ENCODE results near the gene TMUB1. TPM values are rescaled to one million over a fixed set of nuclear protein-coding genes. Genes with fewer than 3 reads are reported as not detected.

Gene TMUB1
- total and polyA plus RNA-seq, 12 donors, result 18.5 to 88.2 (median 26.1) TPM

DNA sequence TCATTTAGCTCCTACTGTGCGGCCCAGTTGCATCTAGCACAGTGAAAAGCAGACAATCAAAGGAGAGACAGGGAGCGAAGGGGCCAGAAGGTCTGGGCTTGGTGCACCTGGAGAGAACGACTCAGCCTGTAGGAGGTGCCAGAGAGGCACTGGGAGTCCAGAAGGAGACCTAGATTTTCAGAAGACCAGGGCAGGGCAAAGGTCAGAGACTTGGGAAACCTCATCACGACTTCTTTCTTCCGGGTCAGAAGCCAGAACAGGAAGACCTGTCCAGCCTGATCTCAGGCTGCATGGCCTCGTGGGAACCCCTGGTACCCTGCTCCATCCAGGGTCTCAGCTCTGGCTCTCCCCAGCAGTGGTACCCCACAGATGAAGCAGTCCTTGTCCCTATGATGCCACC is 8.1 kb upstream of the TMUB1 start:
- peak overlapping the region in 2 of 10 donors; percentile 93 to 94 for H3K27ac ChIP-seq
- TF ChIP-seq, protein P1, sequence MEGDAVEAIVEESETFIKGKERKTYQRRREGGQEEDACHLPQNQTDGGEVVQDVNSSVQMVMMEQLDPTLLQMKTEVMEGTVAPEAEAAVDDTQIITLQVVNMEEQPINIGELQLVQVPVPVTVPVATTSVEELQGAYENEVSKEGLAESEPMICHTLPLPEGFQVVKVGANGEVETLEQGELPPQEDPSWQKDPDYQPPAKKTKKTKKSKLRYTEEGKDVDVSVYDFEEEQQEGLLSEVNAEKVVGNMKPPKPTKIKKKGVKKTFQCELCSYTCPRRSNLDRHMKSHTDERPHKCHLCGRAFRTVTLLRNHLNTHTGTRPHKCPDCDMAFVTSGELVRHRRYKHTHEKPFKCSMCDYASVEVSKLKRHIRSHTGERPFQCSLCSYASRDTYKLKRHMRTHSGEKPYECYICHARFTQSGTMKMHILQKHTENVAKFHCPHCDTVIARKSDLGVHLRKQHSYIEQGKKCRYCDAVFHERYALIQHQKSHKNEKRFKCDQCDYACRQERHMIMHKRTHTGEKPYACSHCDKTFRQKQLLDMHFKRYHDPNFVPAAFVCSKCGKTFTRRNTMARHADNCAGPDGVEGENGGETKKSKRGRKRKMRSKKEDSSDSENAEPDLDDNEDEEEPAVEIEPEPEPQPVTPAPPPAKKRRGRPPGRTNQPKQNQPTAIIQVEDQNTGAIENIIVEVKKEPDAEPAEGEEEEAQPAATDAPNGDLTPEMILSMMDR (IDR thresholded peaks at IDR 0.05), result peak in 8 of 9 donors; percentile 17 to 58 (median 42)
- no peak for ATAC-seq
- peaks cover 0 to 14% (median 0%) of the 10 kb centered on the region in 9 donors for H3K36me3 ChIP-seq
- DNase-seq, result no peak
- peaks cover 23 to 73% (median 48%) of the 10 kb centered on the region in 9 donors for H3K4me1 ChIP-seq
- H3K27me3 ChIP-seq, result no peaks in the 10 kb centered on the region
- no peak overlapping the region for H3K4me3 ChIP-seq
- whole genome bisulfite sequencing, 2 donors, result 55 to 56% methylated on average over 6 of the region's 6 CpGs
- intact Hi-C loops (cut with DNase I), result loop anchor here in 1 of 10 donors (5.0 kb wide), 1 partner anchor 64 kb away; the partner anchor contains the start of gene ABCB8
- no peaks in the 10 kb centered on the region for H3K9me3 ChIP-seq

GRCh38 chr7:151091003-151091402 is 7.7 kb upstream of the TMUB1 start:
- no peaks in the 10 kb centered on the region for H3K9me3 ChIP-seq
- TF ChIP-seq, protein P1 (IDR thresholded peaks at IDR 0.05), result no peak
- intact Hi-C loops (cut with DNase I), result loop anchor here in 1 of 10 donors (5.0 kb wide), 1 partner anchor 64 kb away; the partner anchor contains the start of gene ABCB8
- peak overlapping the region in 3 of 10 donors; percentile 88 to 94 (median 93) for H3K27ac ChIP-seq
- 90 to 91% methylated on average over 7 of the region's 7 CpGs for WGBS, 2 donors
- H3K27me3 ChIP-seq, result no peaks in the 10 kb centered on the region
- peaks cover 23 to 72% (median 48%) of the 10 kb centered on the region in 9 donors for H3K4me1 ChIP-seq
- no peak for ATAC-seq
- H3K36me3 ChIP-seq, result peaks cover 0 to 14% (median 0%) of the 10 kb centered on the region in 9 donors
- H3K4me3 ChIP-seq, result no peak overlapping the region
- no peak for DNase-seq

- Histone ChIP-seq H3K27me3 (no peaks in the 10 kb centered on the region), H3K27ac (peak overlapping the region; percentile 81 to 94 (median 89)), H3K9me3 (no peaks in the 10 kb centered on the region), H3K36me3 (peaks cover 0 to 14% (median 0%) of the 10 kb centered on the region in 9 donors), H3K4me3 (peak overlapping the region in 8 of 10 donors; percentile 71 to 88 (median 80)), H3K4me1 (peaks cover 23 to 73% (median 55%) of the 10 kb centered on the region in 9 donors)
- ATAC-seq, result no peak
- intact Hi-C loops (cut with DNase I), result loop anchor here in 1 of 10 donors (5.0 kb wide), 1 partner anchor 63 kb away; the partner anchor contains the start of gene ABCB8
- DNase-seq, result no peak
- WGBS, 2 donors, result 69 to 72% methylated on average over 22 of the region's 22 CpGs
- TF ChIP-seq, protein P1 (IDR thresholded peaks at IDR 0.05), result no peak
Observed at GRCh38 chr7:151089893-151090730, 6.8 kb upstream of the TMUB1 start.

GRCh38 chr7:151088856-151089699 is 5.8 kb upstream of the TMUB1 start:
- TF ChIP-seq, protein P1 (IDR thresholded peaks at IDR 0.05), result no peak
- peak; percentile 65 to 72 for DNase-seq
- ATAC-seq, result peak; percentile 36 to 78 (median 63)
- Histone ChIP-seq H3K9me3 (no peaks in the 10 kb centered on the region), H3K4me3 (peak overlapping the region in 9 of 10 donors; percentile 71 to 88 (median 78)), H3K27me3 (no peaks in the 10 kb centered on the region), H3K4me1 (peaks cover 23 to 70% (median 55%) of the 10 kb centered on the region in 9 donors), H3K27ac (peak overlapping the region; percentile 81 to 94 (median 89)), H3K36me3 (peaks cover 0 to 14% (median 0%) of the 10 kb centered on the region in 9 donors)
- intact Hi-C loops (cut with DNase I), result no loop called here
- WGBS, 2 donors, result 42 to 53% methylated on average over 30 of the region's 30 CpGs
